Lung (tissue), 12 donors: Measurements from ENCODE around the gene CENPH. TPM values are rescaled to one million over a fixed set of nuclear protein-coding genes. Genes with fewer than 3 reads are reported as not detected.

Experiments used
- ATAC-seq: fragments of 200-7000 bp; cut with Tn5 transposase; one replicate; pipeline ENCODE4 v1.9.1; 2020; ENCODE audit warnings: moderate number of reproducible peaks; ENCODE audit not compliant: insufficient read depth, low FRiP score
- DNase-seq, 3 donors: peaks; one replicate each; pipeline ENCODE4 v3.0.0-alpha.2; 2013 to 2017
- H3K27ac ChIP-seq, 2 donors: one replicate each; pipeline ENCODE4 v1.5.1; 2013; ENCODE audit warnings: mild to moderate bottlenecking in 2 of 2, moderate library complexity in 2 of 2, control low read depth in 1 of 2, inconsistent platforms in 1 of 2, low read depth in 1 of 2, low read length in 1 of 2
- H3K27me3 ChIP-seq, 3 donors: one replicate each; pipeline ENCODE4 v1.5.1; 2013; ENCODE audit warnings: low read length in 2 of 3; ENCODE audit not compliant: control insufficient read depth in 3 of 3, insufficient read depth in 3 of 3
- H3K36me3 ChIP-seq, 4 donors: one replicate each; pipeline ENCODE4 v1.5.1; 2013; ENCODE audit warnings: low read length in 4 of 4, mild to moderate bottlenecking in 1 of 4, moderate library complexity in 1 of 4; ENCODE audit not compliant: control insufficient read depth in 4 of 4, insufficient read depth in 4 of 4
- H3K4me1 ChIP-seq, 5 donors: one replicate each; pipeline ENCODE4 v1.5.1; 2013; ENCODE audit warnings: low read length in 5 of 5, mild to moderate bottlenecking in 2 of 5, moderate library complexity in 1 of 5; ENCODE audit not compliant: control insufficient read depth in 5 of 5, insufficient read depth in 5 of 5
- H3K4me3 ChIP-seq: one replicate; pipeline ENCODE4 v1.5.1; 2013; ENCODE audit warnings: mild to moderate bottlenecking, control low read depth, moderate library complexity
- H3K9ac ChIP-seq, 2 donors: one replicate each; pipeline ENCODE4 v1.5.1; 2013; ENCODE audit warnings: low read length in 2 of 2, control low read depth in 1 of 2; ENCODE audit not compliant: insufficient read depth in 1 of 2
- H3K9me3 ChIP-seq, 4 donors: one replicate each; pipeline ENCODE4 v1.5.1; 2013; ENCODE audit warnings: low read length in 3 of 4, mild to moderate bottlenecking in 1 of 4, moderate library complexity in 1 of 4; ENCODE audit not compliant: control insufficient read depth in 4 of 4, insufficient read depth in 3 of 4
- CTCF ChIP-seq: IDR thresholded peaks from 2 replicates; pipeline ENCODE4 v1.5.1; 2012; ENCODE audit warnings: mild to moderate bottlenecking; ENCODE audit errors: control extremely low read depth, extremely low read depth
- WGBS, 2 donors: extraction: QIAGEN DNeasy Blood & Tissue Kit; methylation state at CpG; one replicate each; pipeline ENCODE4 v1.1.7; 2013; 5-methylcytosine and 5-hydroxymethylcytosine counted together
- polyA plus RNA-seq, 2 donors: library from polyadenylated mRNA; stranded (reverse); fragments of 200-250 nt; gene quantifications; one replicate each; pipeline ENCODE4 v1.2.1, GENCODE V29; 2013
- total RNA-seq, 2 donors: library from RNA; depleted of rRNA in 1 of 2; stranded (reverse); fragments of >200 nt in 1 of 2; gene quantifications; one replicate each; pipeline ENCODE4 v1.2.1, GENCODE V29; 2014 to 2021
- donor health status: control.
- donor health status: control.
- donor health status: Bipolar disorder and iron deficiency.
- donor health status: healthy.
- donor health status: DM: yes; HTN: yes; CAD: no.

Gene CENPH
- total and polyA plus RNA-seq, 4 donors, result 3.3 to 5.8 (median 4.6) TPM

DNA sequence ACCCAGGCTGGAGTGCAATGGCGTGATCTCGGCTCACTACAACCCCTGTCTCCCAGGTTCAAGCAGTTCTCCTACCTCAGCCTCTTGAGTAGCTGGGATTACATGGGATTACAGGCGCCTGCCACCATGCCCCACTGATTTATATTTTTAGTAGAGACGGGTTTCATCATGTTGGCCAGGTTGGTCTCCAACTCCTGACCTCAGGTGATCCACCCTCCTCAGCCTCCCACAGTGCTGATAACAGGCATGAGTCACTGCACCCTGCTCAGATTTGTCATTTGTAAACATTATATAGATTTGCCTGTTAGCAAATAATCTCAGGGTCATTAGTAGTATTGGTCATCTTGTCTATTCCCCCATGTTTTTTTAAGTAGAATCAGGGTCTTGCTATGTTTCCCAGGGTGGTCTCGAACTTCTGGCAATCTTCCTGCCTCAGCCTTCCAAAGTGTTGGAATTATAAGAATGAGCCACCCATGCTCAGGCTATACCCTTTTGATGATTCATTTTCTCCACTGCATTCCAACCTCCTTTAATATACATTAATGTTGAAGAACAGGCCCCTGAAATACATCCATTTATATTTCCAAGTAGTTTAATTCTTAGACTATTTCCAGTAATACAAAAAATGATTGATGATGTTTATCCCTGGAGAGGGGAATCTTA lies 17.3 kb downstream of the CENPH start:
- no peak for TF ChIP-seq CTCF
- Histone ChIP-seq H3K4me1 (no peaks in the 10 kb centered on the region), H3K27me3 (no peaks in the 10 kb centered on the region), H3K9ac (no peak overlapping the region), H3K9me3 (no peaks in the 10 kb centered on the region), H3K36me3 (no peaks in the 10 kb centered on the region), H3K27ac (no peak overlapping the region), H3K4me3 (no peak overlapping the region)
- ATAC-seq (no peak), DNase-seq (no peak)
- WGBS, 2 donors, result 94 to 95% methylated on average over 5 of the region's 5 CpGs

GRCh38 chr5:69209602-69210001 lies 20.2 kb downstream of the CENPH start:
- Histone ChIP-seq H3K9ac (no peak overlapping the region), H3K27me3 (no peaks in the 10 kb centered on the region), H3K27ac (no peak overlapping the region), H3K4me3 (no peak overlapping the region), H3K36me3 (no peaks in the 10 kb centered on the region), H3K4me1 (no peaks in the 10 kb centered on the region), H3K9me3 (no peaks in the 10 kb centered on the region)
- WGBS, 2 donors, result 69 to 91% methylated on average over 2 of the region's 2 CpGs
- no peak for DNase-seq
- TF ChIP-seq CTCF, result no peak
- no peak for ATAC-seq

DNA sequence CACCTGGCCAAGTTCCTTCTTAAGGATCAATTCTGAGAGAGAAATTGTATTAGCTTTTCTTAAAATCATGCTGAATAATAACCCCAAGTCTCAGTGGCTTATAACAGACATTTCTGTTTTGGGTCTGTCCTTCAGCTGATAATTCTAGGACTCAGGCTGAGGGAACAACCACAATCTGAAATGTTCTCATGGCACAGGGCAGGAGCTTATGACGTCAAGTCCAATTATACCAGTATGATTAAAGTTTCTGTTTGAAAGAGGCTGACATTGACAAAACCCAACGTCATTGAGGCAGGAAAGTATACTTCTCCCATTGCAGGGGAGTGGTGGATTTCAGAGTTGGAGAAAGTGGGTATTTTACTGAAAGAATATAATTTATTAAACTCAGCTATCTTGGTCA lies 21.8 kb downstream of the CENPH start:
- Histone ChIP-seq H3K9me3 (no peaks in the 10 kb centered on the region), H3K9ac (no peak overlapping the region), H3K4me3 (no peak overlapping the region), H3K36me3 (no peaks in the 10 kb centered on the region), H3K27me3 (no peaks in the 10 kb centered on the region), H3K4me1 (no peaks in the 10 kb centered on the region), H3K27ac (no peak overlapping the region)
- no peak for ATAC-seq
- no peak for TF ChIP-seq CTCF
- DNase-seq, result no peak
- WGBS, 2 donors, result 90 to 93% methylated on average over 2 of the region's 2 CpGs

DNA sequence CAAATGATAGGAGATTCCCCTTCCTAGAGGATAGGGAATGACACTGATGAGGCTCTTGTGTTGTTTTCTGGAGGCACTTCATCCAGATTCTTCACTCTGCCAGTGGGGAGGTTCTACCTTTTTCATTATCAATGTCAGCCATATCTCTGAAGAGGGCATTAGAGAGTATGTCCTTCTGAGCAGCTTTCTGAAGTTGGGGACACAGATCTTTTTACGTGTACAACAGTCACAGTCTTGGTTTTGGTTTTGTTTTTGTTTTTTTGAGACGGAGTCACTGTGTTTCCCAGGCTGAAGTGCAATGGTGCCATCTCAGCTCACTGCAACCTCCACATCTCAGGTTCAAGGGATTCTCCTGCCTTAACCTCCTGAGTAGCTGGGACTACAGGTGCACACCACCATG lies 22.6 kb downstream of the CENPH start:
- H3K36me3 ChIP-seq, result no peaks in the 10 kb centered on the region
- TF ChIP-seq CTCF, result no peak
- no peak for ATAC-seq

More for the DNA sequence above, 22.6 kb downstream of the CENPH start:
- no peaks in the 10 kb centered on the region for H3K9me3 ChIP-seq
- WGBS, 2 donors, result 82 to 95% methylated on average over 2 of the region's 2 CpGs
- H3K27ac ChIP-seq, result no peak overlapping the region
- no peak overlapping the region for H3K9ac ChIP-seq
- no peak for DNase-seq
- no peak overlapping the region for H3K4me3 ChIP-seq
- no peaks in the 10 kb centered on the region for H3K4me1 ChIP-seq
- no peaks in the 10 kb centered on the region for H3K27me3 ChIP-seq
